Stimulated activated CD8-positive, alpha-beta memory T cell treated with anti-CD3 and anti-CD28 coated beads, Interleukin-15, amount 100 ng/mL, for 1 hour (primary cell): ENCODE results near the gene BACH2.
"Not testable (repeated sequence)": the region's sequence is repeated elsewhere in the genome, so short reads cannot be mapped to it uniquely, and the experiment has no call there.

Experiments used
- DNase-seq: peaks from one replicate; pipeline ENCODE4 v3.0.0-alpha.2; 2020; ENCODE audit warnings: low read depth

BACH2 gene

DNA sequence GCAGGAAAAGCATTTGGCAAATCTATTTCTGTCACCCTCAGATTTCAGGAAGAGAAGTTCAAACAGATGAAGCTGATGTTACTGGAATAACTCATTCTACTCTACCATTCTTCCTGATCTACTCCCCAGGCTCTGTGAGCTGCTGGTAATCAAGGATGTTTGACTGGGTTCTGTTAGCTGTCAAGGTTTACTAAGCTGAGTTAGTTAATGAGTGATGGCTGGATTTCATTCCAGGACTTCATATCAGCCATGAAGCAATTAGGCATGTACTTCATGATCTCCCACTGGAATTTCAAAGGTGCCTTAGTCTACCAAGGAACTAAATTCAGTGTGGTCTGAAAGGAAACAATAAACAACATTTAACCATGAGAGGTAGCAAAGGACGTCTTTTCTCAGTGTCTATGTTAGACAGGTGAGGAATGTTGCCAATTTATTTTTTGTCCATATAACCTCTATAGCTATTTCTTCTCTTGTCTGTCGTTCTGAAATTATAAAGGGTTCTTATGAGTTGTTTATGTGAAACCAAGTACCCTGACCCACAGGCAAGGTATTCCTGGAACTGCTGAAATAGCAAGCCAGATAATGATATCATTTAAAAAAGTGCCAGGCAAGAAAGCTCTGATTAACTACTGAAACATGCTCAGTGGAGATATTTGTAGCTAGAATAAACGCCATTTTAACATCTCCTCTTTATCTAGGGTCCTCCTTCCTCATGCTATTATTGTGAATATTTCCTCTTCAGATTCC lies 112.9 kb downstream of the BACH2 start:
- DNase-seq = no peak

DNA sequence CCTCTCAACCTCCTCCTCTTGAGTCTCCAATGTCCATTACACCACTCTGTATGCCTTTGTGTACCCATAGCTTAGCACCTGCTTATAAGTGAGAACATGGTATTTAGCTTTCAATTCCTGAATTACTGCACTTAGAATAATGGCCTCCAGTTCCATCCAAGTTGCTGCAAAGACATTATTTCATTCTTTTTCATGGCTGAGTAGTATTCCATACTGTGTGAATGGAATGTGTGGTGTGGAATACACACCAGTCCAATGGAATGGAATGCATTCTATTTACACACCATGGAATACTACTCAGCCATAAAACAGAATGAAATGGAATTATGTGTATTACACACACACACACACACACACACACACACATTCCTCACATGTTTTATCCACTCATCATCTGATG lies 116.1 kb downstream of the BACH2 start:
- DNase-seq = no peak

DNA sequence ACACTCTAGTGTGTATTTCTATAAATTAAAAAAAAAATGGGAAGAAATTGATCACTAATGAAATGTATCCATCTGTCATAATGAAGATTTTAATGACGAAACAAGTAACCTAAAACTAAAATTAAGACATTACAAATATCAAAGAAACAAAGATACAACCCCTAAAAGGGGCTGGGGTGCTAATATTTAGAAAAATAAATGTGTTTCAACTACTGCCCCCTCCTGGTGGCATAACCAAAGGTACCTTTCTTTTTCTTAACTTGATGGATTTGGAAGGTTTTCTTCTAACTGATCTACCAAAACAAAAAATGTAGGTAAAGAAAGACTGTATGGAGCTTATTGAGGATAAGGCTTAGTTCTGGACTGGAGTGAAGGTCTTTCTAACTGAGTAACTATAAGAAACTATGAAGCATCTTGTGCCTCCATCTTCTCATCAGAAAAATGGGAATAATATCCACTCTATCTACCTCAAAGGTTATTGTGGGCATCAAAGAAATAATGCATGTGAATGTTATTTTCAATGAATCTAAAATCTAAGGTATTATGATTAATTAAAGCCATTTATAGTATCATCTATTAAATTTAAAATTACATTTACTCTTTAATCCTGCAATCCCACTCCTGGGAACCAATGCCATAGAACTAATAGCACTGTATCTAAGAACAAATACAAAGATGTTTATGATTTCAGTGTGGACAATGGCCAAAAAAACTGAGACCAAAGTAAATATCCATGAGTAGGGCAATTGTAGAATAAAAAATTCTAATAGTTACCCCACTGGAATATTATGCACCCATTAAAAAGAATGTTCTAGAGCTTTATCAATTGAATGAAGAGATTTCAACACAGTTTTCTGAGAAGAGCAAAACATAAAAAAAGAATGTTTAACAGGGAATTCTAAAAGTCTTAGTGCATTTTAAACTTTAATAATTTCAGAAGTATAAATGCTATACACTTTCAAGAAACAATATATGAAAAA lies 117.2 kb downstream of the BACH2 start:
- no peak for DNase-seq

DNA sequence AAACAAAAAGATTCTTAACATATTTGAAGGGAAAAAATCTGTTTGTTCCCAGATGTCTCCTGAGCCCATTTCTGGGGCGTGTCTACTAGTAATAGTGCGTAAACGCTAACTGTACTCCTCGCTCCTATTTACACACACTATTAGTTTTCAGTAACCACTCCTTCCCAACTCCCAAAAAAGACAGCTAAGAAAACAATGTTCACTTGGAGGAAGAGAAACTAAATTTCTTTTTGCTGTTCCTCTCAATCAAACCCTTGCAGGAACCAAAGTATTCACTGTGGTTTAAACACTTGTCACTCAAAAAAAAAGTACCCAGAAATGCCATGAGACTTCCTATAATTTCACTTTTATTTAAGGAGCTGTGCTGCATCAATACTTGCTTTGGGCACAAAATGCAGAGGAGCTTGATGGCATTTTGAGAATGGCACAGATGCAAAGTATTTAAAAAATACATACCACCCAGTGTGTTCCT lies 118.2 kb downstream of the BACH2 start:
- no peak for DNase-seq

DNA sequence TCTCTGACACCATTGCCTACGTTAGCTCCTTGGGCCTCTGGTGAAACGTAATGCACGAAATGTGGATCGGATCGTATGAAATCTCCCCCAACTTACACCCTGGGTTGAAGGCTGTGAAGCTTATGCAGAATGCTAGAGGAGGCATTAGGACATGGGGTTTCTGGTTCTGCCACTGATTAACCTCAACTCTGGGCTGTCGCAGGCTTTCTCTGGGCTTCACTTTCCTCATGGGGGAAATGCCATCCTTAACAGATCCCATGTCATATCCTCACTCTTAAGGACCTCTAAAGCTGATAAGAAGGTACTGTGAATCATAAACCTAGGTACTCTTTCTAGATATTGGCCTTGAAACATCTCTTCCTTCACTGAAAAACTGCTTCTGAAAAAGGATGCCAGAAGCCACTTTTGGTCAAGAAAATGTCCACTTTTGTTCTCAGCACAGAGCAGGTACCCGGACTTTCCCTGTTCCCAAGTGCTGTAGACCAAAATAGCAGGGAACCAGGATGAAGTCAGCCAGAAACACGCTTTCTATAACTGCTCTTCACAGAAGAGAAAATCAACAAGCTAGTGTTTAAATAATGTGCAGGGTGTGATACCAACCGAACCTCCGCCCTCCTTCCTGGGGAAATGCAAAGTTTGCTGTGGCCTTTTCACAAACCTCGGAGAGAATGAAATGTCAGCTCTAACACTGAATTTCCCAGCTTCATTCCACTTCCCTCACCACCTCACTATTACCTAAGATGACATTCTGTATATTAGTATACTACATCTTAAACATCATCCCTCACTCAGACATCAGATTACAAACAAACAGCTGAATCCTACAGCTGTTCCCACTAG lies 118.9 kb downstream of the BACH2 start:
- DNase-seq = no peak

DNA sequence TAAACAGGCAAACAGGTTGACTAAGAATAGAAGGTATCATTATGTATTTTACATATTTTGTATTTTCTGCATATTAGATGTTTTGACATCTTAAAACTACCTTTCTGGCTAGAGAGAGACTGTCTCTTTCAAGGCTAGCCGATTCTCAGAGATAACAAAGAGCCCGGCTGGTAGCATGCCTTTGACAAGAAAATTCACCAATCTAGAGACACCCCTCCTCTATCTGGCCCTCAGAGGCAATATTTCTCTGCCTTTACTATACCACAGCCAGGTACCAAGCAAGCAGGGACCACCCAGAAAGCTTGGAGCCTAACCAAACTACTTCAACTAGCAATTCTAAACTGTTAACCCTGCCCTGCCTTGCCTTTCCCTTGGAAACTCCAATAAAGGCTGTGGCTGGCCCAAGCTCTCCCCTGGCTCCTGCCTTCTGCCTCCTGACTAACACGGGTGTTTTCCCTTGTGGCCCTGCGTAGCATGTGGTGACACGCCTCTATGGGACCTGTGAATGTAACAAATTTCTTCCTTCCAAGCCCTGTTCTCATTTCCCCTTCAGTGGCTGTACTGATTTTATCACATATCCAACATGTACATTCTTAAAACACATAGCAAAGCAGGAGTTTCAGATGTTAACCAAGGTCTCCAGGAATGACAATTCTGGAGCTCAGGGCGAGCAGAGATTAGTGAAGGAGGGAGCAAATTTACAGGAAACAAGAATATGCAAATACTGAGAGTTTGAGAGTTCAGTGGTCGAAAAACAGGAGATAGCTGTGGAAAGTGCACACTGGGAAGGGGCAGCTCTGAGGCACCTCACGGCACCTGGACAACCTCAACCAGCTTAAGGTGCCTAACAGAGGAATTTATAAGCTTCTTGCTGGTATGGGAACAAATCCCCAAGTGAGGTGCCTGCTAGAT lies 120.8 kb downstream of the BACH2 start:
- no peak for DNase-seq

DNA sequence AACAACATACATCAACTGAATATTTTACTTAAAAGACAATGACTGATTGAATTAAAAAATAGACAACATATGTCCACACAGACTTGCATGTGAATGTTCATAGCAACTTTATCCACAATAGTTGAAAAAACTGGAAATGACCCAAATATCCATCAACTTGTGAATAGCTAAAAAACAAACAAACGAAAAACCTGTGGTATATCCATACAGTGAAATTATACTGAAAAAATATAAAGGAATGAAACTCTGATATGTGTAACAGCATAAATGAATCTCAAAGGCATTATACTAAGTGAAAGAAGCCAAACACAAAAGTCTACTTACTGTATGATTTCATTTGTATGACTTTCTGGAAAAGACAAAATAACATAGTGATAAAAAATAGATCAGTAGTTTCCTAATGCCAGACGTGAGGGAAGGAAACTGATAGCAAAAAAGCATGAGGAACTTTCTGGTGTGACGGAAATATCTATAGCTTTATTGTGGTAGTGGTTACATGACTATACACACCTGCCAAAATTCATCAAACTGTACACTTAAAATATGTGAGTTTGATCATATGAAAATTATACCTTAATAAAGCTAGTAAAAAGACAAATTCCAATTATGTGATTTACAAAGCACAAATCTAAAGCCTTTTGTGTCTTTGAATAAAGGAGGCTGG lies 123.2 kb downstream of the BACH2 start:
- DNase-seq = no peak

DNA sequence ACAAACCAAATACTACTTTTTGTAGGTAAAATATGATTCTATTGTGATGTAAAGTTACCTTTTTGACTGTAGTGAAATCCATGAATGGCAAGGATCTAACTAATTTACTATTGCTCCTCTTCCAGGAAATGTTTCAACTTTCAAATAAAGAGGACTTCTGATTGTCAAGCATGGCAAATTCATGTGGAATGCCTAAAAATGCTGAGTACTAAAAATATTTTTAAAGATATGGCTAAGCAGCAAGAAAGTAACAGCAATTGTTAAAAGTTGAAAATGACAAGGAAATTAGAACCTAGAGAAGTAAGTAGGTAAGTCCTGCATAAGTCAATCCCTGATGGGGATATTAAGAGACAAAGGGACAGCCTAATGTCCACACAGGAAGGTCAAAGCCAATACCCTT lies 126.0 kb downstream of the BACH2 start:
- no peak for DNase-seq

DNA sequence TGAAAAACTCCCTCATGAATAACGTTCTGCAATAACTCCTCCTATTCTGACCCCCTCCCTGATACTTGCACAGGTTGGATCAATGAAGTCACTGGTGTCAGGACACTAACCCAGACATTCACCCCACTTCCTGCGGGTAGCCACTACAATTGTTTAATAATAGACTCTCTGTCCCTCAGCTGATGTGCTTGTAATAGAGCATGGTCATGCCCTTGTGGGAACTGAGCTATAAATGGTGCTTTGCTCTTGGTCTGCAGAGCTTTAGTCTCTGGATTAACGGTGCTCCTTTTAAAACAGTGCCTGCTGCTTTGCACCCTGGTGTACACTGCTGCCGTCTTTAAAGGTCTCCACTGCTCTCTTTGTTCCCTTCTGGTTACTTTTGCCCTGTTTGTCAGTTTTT lies 127.3 kb downstream of the BACH2 start:
- no peak for DNase-seq

DNA sequence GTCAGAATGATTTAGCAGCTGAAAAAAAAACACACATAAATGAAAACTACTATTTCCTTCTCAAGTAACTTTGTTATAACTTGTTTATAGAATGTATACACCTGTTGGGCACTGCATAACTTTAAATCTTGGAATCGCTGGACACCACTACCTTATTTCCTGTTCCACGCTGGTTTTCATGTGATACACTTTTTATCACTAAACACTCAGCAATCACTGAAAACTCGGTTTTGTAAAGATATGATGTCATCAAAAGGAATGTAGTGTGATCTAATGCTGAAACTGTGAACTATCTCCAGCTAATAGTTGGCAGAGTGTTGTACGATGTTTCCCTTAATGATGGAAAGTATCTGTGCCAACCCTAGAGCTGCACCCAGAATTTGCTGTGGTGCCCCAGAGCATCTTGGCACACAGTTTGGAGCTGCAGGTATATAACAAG lies 127.9 kb downstream of the BACH2 start:
- DNase-seq = no peak

DNA sequence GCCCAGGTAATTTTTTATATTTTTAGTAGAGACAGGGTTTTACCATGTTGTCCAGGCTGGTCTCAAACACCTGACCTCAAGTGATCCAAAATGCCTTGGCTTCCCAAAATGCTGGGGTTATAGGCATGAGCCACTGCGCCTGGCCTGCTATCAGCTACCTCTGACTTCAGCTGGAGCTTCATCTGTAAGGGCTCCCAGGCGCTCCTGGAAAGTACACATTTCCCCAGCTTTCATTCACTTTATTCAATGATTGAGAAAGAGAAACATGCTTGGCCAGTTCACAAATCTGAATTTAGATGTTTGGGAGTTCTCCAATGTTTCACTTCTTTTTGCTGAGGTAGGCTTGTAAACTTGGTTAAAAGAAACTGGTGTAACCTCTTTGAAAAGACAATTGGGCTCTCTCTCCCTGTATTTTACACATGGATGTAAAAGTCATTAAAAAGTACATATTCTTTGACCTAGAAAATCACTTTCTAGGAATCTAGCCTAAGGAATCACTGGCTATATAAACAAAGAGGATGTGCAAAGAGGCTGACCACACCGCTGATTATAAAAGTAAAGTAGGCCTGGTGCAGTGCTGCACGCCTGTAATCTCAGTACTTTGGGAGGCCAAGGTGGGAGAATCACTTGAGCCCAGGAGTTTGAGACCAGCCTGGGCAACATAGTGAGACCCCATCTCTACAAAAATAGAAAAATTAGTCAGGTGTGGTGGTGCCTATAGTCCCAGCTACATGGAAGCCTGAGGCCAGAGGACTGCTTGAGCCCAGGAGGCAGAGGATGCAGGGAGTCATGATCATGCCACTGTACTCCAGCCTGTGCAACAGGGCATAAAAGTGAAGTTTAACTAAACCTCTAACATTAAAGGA lies 128.9 kb downstream of the BACH2 start:
- DNase-seq = no peak

DNA sequence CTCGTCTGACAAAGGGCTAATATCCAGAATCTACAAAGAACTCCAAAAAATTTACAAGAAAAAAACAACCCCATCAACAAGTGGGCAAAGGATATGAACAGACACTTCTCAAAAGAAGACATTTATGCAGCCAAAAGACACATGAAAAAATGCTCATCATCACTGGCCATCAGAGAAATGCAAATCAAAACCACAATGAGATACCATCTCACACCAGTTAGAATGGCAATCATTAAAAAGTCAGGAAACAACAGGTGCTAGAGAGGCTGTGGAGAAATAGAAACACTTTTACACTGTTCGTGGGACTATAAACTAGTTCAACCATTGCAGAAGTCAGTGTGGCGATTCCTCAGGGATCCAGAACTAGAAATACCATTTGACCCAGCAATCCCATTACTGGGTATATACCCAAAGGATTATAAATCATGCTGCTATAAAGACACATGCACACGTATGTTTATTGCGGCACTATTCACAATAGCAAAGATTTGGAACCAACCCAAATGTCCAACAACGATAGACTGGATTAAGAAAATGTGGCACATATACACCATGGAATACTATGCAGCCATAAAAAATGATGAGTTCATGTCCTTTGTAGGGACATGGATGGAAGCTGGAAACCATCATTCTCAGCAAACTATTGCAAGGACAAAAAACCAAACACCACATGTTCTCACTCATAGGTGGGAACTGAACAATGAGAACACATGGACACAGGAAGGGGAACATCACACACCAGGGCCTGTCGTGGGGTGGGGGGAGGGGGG lies 130.3 kb downstream of the BACH2 start:
- not testable (repeated sequence) for DNase-seq

DNA sequence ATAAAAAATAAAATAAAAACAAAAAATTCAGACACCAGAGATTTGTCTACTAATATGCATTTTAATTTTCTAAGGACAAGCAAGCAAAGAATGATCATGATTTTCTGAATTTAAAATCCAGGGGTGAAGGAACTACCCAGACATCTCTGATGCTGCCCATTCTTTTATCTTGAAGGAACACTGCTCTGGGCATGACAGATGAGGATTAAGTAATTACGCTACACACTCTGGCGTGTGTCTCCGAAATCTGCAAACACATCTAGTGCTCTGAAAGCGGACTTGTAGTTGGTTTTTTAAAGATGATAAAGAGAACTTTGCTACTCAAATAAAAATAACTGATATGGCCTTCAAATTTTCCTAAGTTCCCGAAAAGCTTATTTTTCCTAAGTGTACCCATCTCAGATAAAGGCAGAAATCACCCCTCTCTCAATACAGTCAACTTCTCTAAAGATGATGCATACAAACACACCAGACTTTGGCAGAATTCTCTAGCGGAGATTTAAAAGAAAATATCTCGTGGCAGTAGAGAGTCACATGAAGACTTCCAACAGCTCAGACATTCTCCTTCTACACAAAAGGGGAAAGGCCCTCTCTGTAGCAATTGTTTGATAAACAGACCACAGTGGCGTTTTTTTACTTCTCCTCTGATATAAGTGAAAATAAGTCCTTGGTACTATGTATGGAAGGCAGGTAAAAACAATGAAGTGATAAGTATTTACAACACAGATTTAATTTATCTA lies 133.8 kb downstream of the BACH2 start:
- no peak for DNase-seq

DNA sequence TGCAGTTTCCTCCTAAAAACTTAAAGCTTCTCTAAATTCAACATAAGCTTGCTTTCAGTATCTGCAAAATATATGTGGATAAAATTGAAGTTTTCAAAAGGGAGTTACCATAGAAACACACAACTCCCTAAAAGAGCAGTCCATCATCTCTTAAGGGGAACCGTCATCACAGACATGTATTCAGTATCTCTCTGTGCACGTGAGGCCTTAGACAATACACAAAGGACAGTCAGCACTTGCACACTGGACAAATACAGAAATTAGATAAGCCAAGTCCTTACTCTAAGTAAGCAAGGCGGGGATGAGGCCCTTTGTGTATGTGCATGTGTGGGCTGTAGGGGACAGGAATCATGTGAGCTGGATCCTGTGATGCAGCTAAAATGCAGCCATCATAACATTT lies 136.6 kb downstream of the BACH2 start:
- DNase-seq = no peak

DNA sequence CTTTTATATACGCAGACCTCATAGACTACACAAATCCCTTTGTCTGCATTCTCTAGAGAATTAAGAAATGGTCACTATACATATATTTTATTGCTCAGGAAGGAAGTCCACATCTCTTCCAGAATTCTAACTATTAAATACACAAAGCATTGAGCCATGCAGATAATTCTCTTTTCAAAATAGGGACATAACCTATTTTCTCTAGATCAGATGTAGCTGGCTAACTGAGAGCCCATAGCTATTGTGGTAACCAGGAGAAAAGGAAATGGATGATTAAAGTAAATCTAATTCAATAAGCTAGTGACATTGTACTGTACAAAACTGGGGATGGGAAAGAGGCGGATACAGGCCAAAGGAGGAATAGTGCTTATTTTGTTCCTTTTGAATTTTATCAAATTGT lies 137.2 kb downstream of the BACH2 start:
- no peak for DNase-seq

DNA sequence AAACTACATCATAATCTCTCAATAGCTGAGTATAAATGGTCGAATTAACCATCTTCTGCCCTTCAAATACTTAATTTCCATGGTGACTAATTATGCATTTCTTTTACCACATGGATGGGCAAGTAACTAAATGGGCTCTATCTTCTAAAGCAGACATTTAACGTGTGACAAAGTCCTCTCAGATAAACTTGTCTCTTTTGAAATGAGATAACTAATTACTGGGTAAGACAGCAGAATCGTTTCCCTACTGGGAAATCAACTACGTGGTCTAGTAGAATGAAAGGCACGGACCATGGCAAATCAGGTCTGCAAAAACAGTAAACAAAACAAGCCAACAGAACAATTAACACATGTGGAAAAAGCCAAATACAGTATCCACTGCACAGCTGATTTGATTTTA lies 137.7 kb downstream of the BACH2 start:
- no peak for DNase-seq

DNA sequence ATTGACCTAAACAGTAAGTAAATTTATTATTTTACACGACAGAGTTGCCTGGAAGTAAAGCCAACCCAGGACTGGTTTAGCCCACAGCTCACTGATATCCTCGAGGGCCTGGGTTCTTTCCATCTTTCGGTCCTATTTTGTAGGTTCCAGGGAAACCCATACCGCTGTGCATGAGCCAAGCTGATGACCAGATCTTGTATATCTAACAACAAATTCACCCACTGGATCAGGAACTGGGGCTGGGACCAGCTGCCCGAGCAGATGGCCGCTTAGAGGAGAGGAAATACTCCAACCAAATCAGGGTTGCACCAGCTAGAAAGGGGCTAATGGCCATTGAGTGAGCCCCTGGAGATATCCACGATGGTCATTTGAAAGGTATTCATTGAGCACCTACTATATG lies 139.2 kb downstream of the BACH2 start:
- no peak for DNase-seq

DNA sequence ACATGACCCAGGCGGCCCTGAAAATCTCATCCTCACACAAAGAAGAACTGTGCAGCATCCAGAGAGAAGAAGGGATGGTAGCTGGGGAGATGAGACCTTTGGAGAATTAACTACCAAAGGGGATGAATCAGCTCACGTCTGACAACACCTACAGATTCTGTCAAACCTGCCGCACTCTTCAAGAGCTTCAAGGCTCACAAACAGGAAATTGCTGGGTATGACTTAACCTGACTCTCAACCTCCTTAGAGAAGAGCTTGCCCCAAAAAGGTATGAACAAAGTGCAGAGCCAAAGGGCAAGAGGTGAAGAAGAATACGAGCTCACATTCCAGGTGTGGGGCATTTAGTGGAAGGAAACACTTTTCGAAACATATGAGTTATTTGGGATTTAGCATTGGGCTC lies 139.8 kb downstream of the BACH2 start:
- no peak for DNase-seq
